HG03469 (cell line): ENCODE data around the gene S100Z.
"Not testable (repeated sequence)": the region's sequence is repeated elsewhere in the genome, so short reads cannot be mapped to it uniquely, and the experiment has no call there.

Experiments
- ATAC-seq: cut with Tn5 transposase; IDR thresholded peaks from one replicate; pipeline ENCODE4 v1.9.1; 2021; ENCODE audit warnings: mild to moderate bottlenecking, moderate library complexity, moderate number of reproducible peaks; ENCODE audit not compliant: unreplicated experiment

S100Z gene

DNA sequence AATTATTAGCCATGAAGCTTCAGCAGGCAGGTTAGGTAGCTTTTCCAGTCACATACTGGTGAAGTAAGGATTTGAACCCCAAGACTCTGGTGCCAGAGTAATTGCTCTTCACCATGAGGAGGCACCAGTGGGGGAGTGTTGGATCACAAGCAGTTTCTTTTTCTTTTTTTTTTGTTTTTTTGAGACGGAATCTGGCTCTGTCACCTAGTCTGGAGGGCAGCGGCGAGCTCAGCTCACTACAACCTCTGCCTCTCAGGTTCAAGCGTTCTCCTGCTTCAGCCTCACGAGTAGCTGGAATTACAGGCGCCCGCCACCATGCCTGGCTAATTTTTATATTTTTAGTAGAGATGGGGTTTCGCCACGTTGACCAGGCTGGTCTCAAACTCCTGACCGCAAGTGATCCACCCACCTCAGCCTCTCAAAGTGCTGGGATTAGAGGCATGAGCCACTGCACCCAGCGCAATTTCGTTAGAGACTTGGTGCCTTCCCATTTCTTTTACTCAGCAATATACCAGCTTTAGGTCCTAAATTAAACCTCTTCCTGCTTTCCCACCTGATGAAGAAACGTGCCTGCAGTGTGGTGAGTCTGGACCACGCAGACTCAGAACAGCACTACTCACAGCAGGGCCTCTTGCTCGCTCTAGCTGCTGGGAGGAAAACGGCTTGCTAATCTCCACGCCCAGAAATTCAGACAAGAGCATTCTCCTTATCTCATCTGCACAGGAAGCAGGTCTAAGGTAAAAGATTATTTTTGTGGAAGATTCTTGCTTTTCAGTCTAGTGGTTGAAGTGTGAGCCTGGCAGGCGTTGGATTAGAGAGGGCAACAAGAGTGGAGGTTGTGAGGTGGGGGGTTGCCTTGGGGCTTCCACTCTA lies at the start of gene S100Z:
TSS of gene S100Z (plus strand) at position 596 of the 873 bp plus-strand sequence. CDS start 25,346 bp downstream, outside the sequence.
- ATAC-seq, result no peak

- no peak for ATAC-seq
These were observed 49.2 kb upstream of the S100Z start for GRCh38 chr5:76800579-76800978.

GRCh38 chr5:76801159-76801802 lies 48.5 kb upstream of the S100Z start:
- no peak for ATAC-seq

DNA sequence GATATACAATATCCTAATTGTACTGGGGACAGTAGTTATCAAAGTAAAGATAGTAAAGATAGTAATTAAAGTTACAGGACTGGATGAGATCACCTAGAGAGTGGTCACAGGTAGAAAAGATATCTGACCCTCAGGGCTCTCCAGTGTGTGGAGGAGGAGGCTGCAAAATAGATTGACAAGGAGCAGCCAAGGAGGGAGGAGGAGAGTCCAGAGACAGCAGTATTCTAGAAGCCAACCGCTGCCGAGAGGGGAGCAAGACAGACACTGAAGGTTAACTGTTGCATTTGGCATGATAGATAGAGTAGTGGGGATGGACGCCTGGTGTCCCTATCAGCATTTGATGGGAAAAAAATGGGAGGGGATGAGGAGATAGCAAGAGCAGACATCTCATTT lies 48.0 kb upstream of the S100Z start:
- ATAC-seq, result no peak

DNA sequence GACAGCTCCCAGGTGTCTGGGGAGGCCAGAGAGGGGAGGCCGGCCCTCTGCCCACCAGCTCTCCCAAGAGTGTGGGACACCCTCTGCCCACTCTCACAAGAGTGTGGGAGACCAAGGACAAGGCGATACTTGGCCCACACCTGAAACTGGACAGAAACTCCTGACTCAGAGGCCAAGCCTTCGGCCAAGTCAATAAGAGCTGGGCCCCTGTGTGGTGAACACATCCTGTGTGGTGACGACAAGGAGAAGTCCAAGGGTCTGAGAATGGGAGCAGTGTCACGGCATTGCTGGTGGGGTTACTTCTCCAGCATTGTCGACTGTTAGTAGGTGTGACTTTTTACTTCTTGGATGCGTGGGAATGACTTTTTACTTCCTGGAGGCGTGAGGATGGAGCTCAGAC lies 45.5 kb upstream of the S100Z start:
- ATAC-seq, result no peak

DNA sequence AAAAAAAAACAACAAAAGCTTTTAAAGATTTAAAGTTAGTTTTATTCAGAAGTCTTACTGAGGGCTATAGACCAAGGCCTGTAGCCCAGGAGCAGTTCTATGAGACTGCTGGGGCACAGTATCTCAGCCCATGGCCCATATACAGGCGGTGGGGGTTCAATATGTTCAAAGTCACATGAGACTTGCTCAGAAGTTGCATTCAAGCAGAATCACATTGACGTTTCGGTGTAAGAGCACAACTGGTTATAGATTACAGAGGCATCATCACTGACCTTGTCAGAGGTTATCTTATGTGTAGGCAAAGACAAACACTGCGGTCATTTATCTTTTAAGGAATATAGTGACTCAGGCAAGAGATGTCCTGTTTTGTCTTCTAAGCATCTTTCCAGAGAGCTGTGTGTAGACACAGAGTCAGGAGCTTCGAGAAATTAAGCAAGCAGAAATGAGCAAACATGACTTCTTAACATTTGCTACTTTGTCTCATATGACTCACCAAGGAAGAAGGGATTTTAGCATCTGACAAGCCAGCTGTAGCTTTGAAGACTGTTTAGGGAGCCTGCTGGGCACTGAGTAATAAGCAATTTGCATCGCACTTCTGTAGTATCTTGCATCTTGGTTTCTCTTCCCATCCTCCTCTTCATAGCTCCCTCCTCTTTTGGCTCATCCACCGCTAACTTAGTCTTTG lies 43.9 kb upstream of the S100Z start:
- ATAC-seq, result no peak

DNA sequence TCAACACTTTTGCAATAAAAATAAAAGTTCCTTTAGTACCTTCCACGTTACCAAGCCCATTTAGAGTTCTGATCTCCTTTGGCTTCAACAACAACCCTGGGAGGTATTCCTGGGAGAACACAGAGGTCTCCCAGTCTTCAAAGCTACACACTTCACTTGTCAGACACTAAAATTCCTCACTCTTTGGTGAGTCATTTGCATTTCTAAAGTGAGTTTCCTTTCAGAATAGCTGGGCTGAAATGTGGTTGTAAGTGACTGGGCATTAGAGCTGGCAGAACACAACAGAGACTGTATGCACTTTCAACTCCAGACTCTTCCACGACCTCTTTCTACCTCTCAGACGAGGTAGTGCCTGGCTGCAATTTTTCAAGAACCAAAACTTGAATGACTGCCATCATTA lies 42.5 kb upstream of the S100Z start:
- ATAC-seq, result no peak

DNA sequence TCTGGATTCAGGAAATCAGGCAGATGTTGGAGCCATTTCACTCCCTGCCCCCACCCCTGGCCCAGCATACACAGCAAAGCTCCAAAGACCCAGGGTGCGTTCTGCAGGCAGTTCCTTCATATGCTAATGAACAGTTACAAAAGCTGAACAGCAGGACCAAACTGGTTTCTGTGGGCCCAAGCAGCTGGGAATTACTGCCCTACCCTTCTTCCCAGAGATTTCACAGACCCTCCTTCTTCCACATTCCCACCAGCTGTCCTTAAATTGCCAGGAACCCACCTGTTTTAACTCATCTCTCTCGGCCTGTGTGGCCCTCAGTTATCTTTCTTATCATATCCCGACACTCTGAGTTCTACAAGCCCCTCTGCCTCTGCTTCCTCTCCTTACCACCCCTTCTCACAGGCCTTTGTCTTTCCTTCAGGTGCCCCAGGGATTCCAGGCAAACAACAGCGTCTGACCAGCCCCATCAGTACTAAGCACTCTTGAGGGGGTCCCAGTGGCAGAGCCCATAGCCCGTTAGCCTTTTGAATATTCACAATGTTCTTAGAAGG lies 41.6 kb upstream of the S100Z start:
- ATAC-seq, result no peak

- no peak for ATAC-seq
These were observed 40.7 kb upstream of the S100Z start for GRCh38 chr5:76809141-76809540.

- ATAC-seq, result no peak
These were observed 39.6 kb upstream of the S100Z start for GRCh38 chr5:76810236-76810635.

- no peak for ATAC-seq
These were observed 38.6 kb upstream of the S100Z start for GRCh38 chr5:76811214-76811613.

- not testable (repeated sequence) for ATAC-seq
These were observed 37.6 kb upstream of the S100Z start for GRCh38 chr5:76812209-76812608.

DNA sequence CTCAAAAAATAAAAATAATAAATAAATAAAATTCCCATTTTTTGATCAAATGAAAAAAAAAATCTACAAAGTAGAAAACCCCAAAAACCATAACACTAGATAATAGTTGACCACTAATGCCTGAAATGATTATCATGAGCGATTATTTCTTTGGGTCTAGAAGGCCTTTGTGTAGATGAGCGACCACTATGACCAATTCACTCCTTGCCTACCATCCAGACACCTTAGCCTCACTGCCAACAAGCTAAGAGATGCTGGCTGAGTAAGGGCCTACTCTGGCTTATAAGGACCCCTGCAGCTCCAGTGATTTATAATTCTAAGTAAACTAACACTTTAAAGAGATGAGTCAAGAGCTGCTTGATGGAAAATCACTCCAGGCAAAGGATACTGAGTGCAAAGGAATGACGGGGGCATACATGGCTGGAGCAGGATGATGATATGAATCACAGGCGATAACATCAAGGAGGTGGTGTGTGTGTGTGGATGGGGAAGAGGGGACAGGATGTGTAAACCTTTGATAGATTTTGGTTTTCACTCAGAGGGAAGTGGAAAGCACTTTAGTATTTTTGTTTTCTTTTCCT lies 35.7 kb upstream of the S100Z start:
- no peak for ATAC-seq

GRCh38 chr5:76816110-76816831 lies 33.5 kb upstream of the S100Z start:
- ATAC-seq, result no peak

DNA sequence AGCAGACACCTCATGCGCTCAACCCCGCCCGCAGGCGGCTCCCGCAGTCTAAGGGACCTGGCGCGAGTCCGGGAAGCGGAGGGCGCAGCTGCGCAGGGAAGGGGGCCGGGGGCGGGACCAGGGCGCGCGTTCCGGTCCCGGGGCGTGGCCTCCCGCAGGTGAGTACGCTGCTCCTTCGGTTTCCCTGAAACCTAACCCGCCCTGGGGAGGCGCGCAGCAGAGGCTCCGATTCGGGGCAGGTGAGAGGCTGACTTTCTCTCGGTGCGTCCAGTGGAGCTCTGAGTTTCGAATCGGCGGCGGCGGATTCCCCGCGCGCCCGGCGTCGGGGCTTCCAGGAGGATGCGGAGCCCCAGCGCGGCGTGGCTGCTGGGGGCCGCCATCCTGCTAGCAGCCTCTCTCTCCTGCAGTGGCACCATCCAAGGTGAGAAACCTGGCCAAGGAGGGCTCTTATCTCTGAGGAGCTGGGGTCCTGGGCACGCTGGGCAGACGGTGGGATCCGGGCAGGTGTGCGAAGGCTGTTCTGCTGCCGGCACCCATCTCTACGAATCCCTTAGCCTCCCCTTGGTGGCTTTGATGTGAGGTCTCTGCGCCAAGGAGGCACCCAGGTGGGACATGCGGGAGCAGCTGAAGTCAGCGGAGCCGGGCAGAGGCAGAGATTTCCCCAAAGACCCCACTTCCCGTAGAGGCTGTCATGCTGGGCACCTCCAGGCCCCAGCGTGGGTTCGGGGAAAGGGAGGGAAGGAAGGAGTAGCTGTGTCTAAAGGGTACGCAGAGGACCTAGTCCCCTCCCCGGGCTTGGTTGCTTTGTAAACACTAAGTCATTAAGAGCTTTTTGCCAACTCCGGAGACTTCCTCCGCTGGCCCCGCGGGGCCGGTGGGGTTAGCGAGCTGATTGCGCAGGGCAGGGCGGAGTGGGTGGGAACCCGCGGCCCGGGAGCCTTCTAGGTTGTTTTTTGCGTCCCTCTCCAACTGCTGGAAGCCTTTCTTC lies 30.7 kb upstream of the S100Z start, which contains the start of gene F2RL1:
TSS of gene F2RL1 (plus strand) at position 187 of the 988 bp plus-strand sequence. CDS start at position 340, 153 bp downstream.
- no peak for ATAC-seq

DNA sequence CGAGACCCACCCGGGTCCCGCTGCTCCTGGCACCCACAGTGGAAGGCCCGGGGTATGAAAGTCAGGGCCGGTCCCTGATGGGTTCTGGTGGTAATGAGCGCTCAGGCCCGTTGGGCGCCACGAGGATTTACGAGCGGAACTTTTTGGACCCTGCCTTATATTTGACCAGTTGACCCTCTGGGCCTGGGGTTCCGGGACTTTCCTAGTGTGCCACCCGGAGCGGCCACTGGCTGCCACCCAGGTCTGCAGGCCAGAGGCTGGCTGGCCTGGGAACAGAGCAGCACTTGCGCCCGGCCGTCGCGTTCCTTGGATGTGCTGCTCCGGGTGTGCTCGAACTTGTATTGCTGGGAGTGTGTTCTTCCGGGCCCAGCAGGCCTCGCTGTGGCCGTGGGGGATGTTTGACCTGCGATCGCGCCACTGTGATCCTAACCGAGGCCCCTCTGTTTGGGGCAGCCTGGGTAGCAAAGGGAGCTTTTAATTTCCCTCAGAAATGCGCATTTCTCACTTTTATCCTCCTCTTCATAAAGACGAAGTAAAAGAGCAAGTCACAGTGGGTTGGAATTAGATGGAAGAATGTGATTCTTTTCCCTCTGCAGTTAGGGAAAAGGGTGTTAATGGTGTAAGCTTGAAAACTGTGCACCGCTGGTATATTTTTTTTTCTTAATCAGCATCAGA lies 29.8 kb upstream of the S100Z start:
- ATAC-seq, result no peak

DNA sequence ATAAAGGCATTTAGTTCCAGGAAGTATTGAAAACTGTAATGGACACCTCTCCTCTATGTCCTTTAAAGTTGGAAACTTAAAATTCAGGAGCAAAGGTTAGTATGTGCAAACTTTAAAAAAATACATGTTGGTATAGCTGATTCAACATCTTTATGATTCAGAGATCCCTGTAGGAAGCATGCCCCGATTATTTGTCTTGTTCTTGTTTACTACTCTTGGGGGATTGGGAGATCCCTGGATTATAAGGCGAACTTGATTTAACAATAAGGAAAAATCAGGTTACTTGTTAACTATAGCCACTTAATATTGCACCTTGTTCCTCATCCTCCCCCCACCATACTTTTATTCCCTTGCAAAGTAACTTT lies 29.3 kb upstream of the S100Z start:
- no peak for ATAC-seq

DNA sequence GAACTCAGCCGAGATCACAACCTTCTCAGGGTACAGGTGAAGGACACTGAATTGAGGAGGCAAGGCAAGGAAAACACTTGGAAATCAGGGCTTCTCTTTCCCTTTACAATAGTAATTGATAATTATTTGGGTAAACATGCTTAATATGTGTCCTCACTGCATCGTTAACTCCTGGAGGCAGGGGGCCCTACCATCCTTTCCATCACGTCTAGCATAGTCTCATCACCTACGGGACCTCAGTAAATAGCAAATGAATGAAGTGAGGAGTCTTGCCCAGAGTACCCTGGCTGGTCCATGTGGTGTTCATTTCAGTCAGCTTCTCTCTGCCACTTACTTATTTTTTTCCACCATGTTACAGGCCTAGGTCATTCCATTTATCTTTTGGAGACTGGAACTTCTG lies 28.7 kb upstream of the S100Z start:
- no peak for ATAC-seq
